Nephron progenitor cell (in vitro differentiated cells): ENCODE data around the gene TENT4B.

ENCODE experiments used
- DNase-seq: peaks from one replicate; pipeline ENCODE4 v3.0.0; 2021
- H3K27ac Mint-ChIP-seq: 2 replicates; pipeline ENCODE4 v1.8.0; 2021; ENCODE audit warnings: mild to moderate bottlenecking, moderate library complexity, mixed read lengths
- H3K27me3 Mint-ChIP-seq: 2 replicates; pipeline ENCODE4 v1.8.0; 2021; ENCODE audit warnings: mild to moderate bottlenecking, low read depth, mixed read lengths; ENCODE audit not compliant: poor library complexity
- H3K36me3 Mint-ChIP-seq: 2 replicates; pipeline ENCODE4 v1.8.0; 2021; ENCODE audit warnings: low read depth, mixed read lengths
- H3K4me1 Mint-ChIP-seq: 2 replicates; pipeline ENCODE4 v1.8.0; 2021; ENCODE audit warnings: mixed read lengths
- H3K4me3 Mint-ChIP-seq: 2 replicates; pipeline ENCODE4 v1.8.0; 2021; ENCODE audit warnings: mild to moderate bottlenecking, moderate library complexity, mixed read lengths
- H3K9me3 Mint-ChIP-seq: 2 replicates; pipeline ENCODE4 v1.8.0; 2021; ENCODE audit warnings: mild to moderate bottlenecking, moderate library complexity, mixed read lengths
- TF ChIP-seq, protein P1 (sequence below): fragments of 200-600 bp; sonication (generic); IDR thresholded peaks from 2 replicates; pipeline ENCODE4 v1.5.0; 2021; ENCODE audit warnings: antibody characterized with exemption

The TENT4B gene

DNA sequence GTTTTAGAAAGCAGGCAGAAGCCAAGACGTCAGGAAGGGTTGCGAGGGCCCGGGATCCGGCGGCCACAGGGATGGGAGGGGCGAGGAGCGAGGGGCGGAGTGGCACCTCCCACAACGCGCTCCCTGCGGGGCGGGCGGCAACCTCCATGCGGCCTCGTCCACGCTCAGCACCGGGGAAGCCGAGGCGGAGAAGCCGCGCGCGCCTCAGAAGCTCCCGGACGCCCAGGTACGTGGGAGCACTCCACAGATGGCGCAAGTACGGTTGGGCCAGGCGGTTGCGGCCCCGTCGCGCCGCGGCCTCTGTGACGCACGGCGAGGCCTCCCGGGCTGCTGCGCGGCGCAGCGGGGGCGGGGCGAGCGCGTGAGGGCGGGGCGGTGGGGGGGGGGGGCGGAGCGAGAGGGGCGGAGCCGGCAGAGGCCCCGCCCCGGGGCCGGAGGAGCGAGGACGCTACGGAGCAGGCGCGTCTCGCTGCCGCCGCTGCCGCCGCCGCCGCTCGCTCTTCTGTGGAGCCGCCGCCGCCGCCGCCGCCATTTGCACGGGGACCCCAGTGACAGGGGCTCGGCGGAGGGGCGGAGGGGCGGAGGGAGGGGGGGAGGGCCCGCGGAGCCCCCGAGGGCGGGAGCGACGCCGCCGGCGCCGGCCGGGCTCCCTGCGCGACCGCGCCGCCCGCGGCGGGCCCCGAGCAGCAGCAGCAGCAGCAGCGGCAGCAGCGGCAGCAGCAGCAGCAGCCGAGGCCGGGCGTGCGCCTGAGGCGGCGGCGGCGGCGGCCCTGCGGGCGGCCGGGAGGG, at the start of gene TENT4B:
TENT4B (plus strand) TSS at position 500 of the 789 bp plus-strand sequence. CDS start 316 bp downstream, outside the sequence.
- Mint-ChIP-seq H3K27ac (no peak within 1 kb of the TSS), H3K4me1 (peaks cover 38% of the 10 kb centered on the region), H3K4me3 (peak within 1 kb of the TSS; percentile 90), H3K9me3 (no peaks in the 10 kb centered on the region), H3K27me3 (peaks cover 14% of the 10 kb centered on the region), H3K36me3 (peaks cover 5% of the 10 kb centered on the region)
- peak; percentile 84 for DNase-seq
- TF ChIP-seq, protein P1, sequence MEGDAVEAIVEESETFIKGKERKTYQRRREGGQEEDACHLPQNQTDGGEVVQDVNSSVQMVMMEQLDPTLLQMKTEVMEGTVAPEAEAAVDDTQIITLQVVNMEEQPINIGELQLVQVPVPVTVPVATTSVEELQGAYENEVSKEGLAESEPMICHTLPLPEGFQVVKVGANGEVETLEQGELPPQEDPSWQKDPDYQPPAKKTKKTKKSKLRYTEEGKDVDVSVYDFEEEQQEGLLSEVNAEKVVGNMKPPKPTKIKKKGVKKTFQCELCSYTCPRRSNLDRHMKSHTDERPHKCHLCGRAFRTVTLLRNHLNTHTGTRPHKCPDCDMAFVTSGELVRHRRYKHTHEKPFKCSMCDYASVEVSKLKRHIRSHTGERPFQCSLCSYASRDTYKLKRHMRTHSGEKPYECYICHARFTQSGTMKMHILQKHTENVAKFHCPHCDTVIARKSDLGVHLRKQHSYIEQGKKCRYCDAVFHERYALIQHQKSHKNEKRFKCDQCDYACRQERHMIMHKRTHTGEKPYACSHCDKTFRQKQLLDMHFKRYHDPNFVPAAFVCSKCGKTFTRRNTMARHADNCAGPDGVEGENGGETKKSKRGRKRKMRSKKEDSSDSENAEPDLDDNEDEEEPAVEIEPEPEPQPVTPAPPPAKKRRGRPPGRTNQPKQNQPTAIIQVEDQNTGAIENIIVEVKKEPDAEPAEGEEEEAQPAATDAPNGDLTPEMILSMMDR = no peak

DNA sequence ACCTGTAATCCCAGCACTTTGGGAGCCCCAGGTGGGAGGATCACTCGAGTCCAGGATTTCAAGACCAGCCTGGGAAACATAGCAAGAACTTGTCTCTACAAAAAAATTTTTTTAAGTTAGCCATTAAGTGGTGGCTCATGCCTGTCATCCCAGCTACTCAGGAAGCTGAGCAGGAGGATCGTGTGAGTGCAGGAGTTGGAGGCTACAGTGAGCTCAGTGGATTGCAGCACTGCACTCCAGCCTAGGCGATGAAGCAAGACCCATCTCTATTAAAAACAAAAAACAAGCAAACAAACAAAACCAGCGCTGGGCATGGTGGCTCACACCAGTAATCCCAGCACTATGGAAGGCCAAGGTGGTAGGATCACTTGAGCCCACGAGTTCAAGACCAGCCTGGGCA, 49.3 kb upstream of the TENT4B start:
- Mint-ChIP-seq H3K9me3 (no peaks in the 10 kb centered on the region), H3K36me3 (peaks cover 32% of the 10 kb centered on the region), H3K4me3 (no peak overlapping the region), H3K27me3 (no peaks in the 10 kb centered on the region), H3K4me1 (peaks cover 5% of the 10 kb centered on the region), H3K27ac (peak overlapping the region; percentile 40)
- DNase-seq = no peak
- TF ChIP-seq, protein P1 = no peak

DNA sequence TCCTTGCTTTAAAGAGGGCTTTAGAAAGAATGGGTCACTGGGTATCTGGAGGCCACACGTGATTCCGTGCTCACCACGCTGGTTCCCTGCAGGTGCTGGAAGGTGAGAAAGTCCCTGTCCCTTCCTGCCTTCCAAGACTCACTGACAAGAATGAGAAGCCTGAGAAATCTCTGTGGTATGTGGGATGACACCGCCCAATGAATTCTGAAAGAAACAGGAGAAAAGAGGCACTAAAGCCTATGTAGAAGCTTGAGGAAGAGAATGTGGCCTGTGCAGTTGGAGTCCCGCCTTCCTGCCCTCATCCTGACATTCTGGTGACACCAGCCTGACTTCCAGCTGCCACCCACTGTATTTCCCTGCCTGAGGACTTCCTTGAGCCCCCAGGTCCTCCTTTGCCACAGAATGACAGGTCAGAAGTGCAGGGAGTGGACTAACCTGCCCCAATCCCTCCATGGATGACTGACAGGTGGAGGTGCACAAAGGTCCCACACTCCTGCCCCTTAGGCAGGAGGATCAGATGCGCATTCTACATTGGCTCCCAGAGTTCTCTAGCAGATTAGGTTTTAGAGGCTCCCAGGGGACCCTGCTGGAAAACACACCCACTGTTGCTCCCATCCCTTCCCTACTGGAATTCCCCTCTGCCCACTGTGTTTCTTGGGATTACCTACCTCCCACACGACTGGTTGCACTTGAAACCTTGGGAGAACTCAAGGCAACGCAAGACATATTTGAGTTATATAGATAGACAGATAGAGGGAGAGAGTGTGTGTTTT, 38.6 kb upstream of the TENT4B start:
- Mint-ChIP-seq H3K9me3 (no peaks in the 10 kb centered on the region), H3K4me3 (no peak overlapping the region), H3K27me3 (peaks cover 25% of the 10 kb centered on the region), H3K36me3 (no peaks in the 10 kb centered on the region), H3K4me1 (peaks cover 11% of the 10 kb centered on the region), H3K27ac (peak overlapping the region; percentile 34)
- TF ChIP-seq, protein P1 = no peak
- DNase-seq = no peak

DNA sequence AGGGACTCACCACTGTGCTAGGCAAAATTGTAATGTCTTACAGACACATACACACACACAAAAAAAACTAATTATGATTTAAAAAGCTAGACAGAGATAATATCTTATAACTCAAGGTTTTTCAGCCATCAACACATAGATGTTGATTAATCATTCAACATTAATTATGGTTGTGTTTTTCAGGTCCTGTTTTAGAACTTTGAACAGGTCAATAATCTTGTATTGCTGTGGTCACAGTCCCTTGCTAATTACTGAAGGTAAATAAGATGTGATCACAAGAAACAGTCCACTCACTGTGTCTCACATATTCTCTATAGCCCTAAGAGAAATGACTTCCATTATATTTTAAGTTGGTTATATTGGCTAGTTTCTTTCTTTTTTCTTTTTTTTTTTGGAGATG, 32.4 kb upstream of the TENT4B start:
- Mint-ChIP-seq H3K9me3 (peaks cover 4% of the 10 kb centered on the region), H3K27me3 (peaks cover 32% of the 10 kb centered on the region), H3K36me3 (no peaks in the 10 kb centered on the region), H3K4me1 (no peaks in the 10 kb centered on the region), H3K4me3 (no peak overlapping the region), H3K27ac (no peak overlapping the region)
- TF ChIP-seq, protein P1 = no peak
- no peak for DNase-seq

DNA sequence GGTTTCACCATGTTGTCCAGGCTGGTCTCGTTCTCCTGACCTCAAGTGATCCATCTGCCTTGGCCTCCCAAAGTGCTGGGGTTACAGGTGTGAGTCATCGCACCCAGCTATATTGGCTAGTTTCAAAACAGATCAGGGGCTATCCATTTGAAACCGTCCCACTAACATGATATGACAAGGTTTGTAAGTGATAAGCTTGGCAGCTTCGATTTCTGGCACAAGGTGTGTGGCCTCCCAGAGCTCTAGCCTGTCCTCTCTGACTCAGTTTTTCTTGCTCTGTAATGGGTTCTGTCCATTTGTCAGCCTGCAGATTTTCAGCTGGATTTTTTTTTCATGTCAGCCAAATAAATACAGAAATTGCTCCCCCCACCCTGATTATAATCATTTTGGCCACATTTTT, 31.8 kb upstream of the TENT4B start:
- Mint-ChIP-seq H3K4me1 (no peaks in the 10 kb centered on the region), H3K27ac (no peak overlapping the region), H3K4me3 (no peak overlapping the region), H3K27me3 (peaks cover 32% of the 10 kb centered on the region), H3K36me3 (no peaks in the 10 kb centered on the region), H3K9me3 (peaks cover 4% of the 10 kb centered on the region)
- TF ChIP-seq, protein P1 = no peak
- DNase-seq = no peak
